Measurements from ENCODE around the gene LDLRAD3. TPM values are rescaled to one million over a fixed set of nuclear protein-coding genes. Genes with fewer than 3 reads are reported as not detected.

LDLRAD3 gene
- total RNA-seq, 3 donors from 2014 or later (not counting 1 experiment from before 2014, with no cell fraction given): 1.0 to 1.5 (median 1.2) TPM

DNA sequence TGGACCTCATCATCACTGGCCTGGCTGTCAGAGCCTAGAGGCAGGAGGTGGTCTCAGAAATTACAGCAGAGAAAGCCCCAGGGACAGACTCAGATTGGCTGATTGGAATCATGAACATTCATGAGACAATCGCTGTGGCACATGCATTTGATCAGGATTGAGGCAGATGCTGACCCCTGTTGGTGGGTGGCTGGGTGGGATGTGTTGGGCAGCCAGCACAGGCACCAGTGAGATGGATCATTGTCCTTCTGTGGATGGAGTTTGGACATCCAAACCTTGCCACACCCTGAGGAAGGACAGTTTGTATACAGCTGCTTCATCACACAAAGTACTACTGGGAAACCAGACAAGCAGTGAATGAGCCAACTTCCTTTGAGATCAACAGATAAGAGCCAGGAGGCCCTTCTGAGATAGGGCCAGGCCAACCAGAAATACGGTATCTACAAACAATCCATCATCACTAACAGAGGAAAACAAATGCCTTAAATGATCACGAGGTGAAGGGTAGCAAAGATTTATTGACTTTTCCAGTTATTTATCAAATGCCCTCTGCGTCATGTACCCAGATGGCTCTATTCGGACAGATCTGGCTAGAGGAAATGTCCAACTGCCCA lies 328.0 kb downstream of the LDLRAD3 start:
- no peaks in the 10 kb centered on the region for H3K4me1 Mint-ChIP-seq
- no peak overlapping the region for H3K27ac ChIP-seq (ENCODE audit: low read length)
- no peaks in the 10 kb centered on the region for H3K9me3 ChIP-seq (ENCODE audit: control insufficient read depth, insufficient read depth, low read length)
- H3K9me3 Mint-ChIP-seq: no peaks in the 10 kb centered on the region
- peaks cover 12% of the 10 kb centered on the region for H3K36me3 Mint-ChIP-seq
- no peaks in the 10 kb centered on the region for H3K4me1 ChIP-seq (ENCODE audit: control insufficient read depth, insufficient read depth, low read length)
- 84% methylated on average over 5 of the region's 5 CpGs for WGBS (ENCODE audit: insufficient coverage)
- peaks cover 50% of the 10 kb centered on the region for H3K36me3 ChIP-seq (ENCODE audit: control insufficient read depth, insufficient read depth, low read length)
- H3K4me3 ChIP-seq (ENCODE audit: low read length): no peak overlapping the region
- intact Hi-C loops (cut with micrococcal nuclease): no loop called here
- no peak overlapping the region for H3K27ac Mint-ChIP-seq
- H3K27me3 ChIP-seq (ENCODE audit: control insufficient read depth, insufficient read depth, low read length): no peaks in the 10 kb centered on the region
- TF ChIP-seq, protein P1, sequence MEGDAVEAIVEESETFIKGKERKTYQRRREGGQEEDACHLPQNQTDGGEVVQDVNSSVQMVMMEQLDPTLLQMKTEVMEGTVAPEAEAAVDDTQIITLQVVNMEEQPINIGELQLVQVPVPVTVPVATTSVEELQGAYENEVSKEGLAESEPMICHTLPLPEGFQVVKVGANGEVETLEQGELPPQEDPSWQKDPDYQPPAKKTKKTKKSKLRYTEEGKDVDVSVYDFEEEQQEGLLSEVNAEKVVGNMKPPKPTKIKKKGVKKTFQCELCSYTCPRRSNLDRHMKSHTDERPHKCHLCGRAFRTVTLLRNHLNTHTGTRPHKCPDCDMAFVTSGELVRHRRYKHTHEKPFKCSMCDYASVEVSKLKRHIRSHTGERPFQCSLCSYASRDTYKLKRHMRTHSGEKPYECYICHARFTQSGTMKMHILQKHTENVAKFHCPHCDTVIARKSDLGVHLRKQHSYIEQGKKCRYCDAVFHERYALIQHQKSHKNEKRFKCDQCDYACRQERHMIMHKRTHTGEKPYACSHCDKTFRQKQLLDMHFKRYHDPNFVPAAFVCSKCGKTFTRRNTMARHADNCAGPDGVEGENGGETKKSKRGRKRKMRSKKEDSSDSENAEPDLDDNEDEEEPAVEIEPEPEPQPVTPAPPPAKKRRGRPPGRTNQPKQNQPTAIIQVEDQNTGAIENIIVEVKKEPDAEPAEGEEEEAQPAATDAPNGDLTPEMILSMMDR (IDR thresholded peaks at IDR 0.05): no peak
- ATAC-seq (no peak), DNase-seq (no peak)
- H3K27me3 Mint-ChIP-seq (ENCODE audit: low read depth in 2 of 2): no peaks in the 10 kb centered on the region
- no peak overlapping the region for H3K4me3 Mint-ChIP-seq

DNA sequence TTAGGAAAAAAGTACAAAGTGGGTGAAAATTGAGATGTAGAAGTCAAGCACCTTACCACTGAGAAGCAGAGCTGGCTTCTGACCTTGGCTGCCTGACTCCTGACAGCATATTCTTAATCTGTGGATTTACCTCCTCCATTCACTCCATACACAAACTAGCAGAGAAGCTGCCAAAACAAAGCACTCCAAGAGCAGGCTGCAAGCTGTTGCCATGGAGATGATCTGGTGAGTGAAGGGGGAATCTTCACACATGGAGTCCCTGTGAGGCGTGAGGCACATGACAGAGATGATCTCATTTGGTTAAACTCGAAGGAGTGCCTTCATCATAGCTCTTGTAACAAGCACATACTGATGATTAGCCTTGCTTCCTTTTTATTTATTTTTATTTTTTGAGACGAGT lies 329.2 kb downstream of the LDLRAD3 start:
- 94% methylated on average over 3 of the region's 3 CpGs for WGBS (ENCODE audit: insufficient coverage)
- H3K27me3 Mint-ChIP-seq (ENCODE audit: low read depth in 2 of 2): no peaks in the 10 kb centered on the region
- intact Hi-C loops (cut with micrococcal nuclease): no loop called here
- Histone ChIP-seq H3K4me1 (ENCODE audit: control insufficient read depth, insufficient read depth, low read length) (no peaks in the 10 kb centered on the region), H3K4me3 (ENCODE audit: low read length) (no peak overlapping the region), H3K27me3 (ENCODE audit: control insufficient read depth, insufficient read depth, low read length) (no peaks in the 10 kb centered on the region), H3K9me3 (ENCODE audit: control insufficient read depth, insufficient read depth, low read length) (no peaks in the 10 kb centered on the region), H3K27ac (ENCODE audit: low read length) (no peak overlapping the region), H3K36me3 (ENCODE audit: control insufficient read depth, insufficient read depth, low read length) (peaks cover 53% of the 10 kb centered on the region)
- no peaks in the 10 kb centered on the region for H3K4me1 Mint-ChIP-seq
- TF ChIP-seq, protein P1 (IDR thresholded peaks at IDR 0.05): no peak
- H3K36me3 Mint-ChIP-seq: peaks cover 21% of the 10 kb centered on the region
- no peak overlapping the region for H3K27ac Mint-ChIP-seq
- ATAC-seq (no peak), DNase-seq (no peak)
- no peaks in the 10 kb centered on the region for H3K9me3 Mint-ChIP-seq
- H3K4me3 Mint-ChIP-seq: no peak overlapping the region

DNA sequence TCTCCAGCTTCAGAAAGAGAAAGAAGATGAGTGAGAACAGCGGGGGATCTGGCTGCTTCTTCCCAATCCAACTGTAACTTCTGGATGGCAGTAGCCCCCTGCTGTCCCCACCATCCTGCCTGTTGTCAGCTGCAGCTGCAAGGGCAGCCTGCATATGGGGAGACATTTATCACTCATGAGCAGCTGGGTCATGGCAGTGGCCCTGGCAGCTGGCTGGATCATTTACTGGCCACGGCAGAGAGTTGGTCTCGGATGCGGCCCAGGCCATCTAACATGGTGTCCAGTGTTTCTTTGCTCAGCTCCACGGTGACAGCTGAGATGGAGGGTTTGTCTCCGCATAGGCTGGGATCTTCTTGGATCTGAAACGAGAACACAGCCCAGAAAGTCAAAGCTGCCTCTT lies 330.6 kb downstream of the LDLRAD3 start:
- intact Hi-C loops (cut with micrococcal nuclease): no loop called here
- ATAC-seq (no peak), DNase-seq (no peak)
- H3K4me3 Mint-ChIP-seq: no peak overlapping the region
- Histone ChIP-seq H3K4me3 (ENCODE audit: low read length) (no peak overlapping the region), H3K27me3 (ENCODE audit: control insufficient read depth, insufficient read depth, low read length) (no peaks in the 10 kb centered on the region), H3K4me1 (ENCODE audit: control insufficient read depth, insufficient read depth, low read length) (no peaks in the 10 kb centered on the region), H3K36me3 (ENCODE audit: control insufficient read depth, insufficient read depth, low read length) (peaks cover 65% of the 10 kb centered on the region), H3K27ac (ENCODE audit: low read length) (no peak overlapping the region), H3K9me3 (ENCODE audit: control insufficient read depth, insufficient read depth, low read length) (no peaks in the 10 kb centered on the region)
- no peak overlapping the region for H3K27ac Mint-ChIP-seq
- H3K9me3 Mint-ChIP-seq: no peaks in the 10 kb centered on the region
- no peaks in the 10 kb centered on the region for H3K4me1 Mint-ChIP-seq
- TF ChIP-seq, protein P1 (IDR thresholded peaks at IDR 0.05): no peak
- no peaks in the 10 kb centered on the region for H3K27me3 Mint-ChIP-seq (ENCODE audit: low read depth in 2 of 2)
- 96% methylated on average over 7 of the region's 7 CpGs for WGBS (ENCODE audit: insufficient coverage)
- peaks cover 21% of the 10 kb centered on the region for H3K36me3 Mint-ChIP-seq

All from natural killer cell (primary cell).